Gastrocnemius medialis (tissue), 4 donors: ENCODE measurements around the gene FASN.

ENCODE experiments used
- CTCF ChIP-seq, 5 experiments: fragments of 450-650 bp in 3 of 5; fragments of 200-600 bp in 2 of 5; sonication (generic) in 2 of 5; IDR thresholded peaks in 4 of 5; conservative IDR thresholded peaks in 1 of 5; 1 replicate in 4 of 5; 2 replicates in 1 of 5; pipeline ENCODE4 v1.5.1; 2016 to 2019; ENCODE audit warnings: antibody characterized with exemption in 5 of 5, mild to moderate bottlenecking in 3 of 5, moderate library complexity in 3 of 5
- POLR2A ChIP-seq, 2 donors: fragments of 450-650 bp; IDR thresholded peaks; one replicate each; pipeline ENCODE4 v1.6.1; 2017; ENCODE audit warnings: antibody characterized with exemption in 2 of 2, mild to moderate bottlenecking in 2 of 2, moderate library complexity in 2 of 2

DNA sequence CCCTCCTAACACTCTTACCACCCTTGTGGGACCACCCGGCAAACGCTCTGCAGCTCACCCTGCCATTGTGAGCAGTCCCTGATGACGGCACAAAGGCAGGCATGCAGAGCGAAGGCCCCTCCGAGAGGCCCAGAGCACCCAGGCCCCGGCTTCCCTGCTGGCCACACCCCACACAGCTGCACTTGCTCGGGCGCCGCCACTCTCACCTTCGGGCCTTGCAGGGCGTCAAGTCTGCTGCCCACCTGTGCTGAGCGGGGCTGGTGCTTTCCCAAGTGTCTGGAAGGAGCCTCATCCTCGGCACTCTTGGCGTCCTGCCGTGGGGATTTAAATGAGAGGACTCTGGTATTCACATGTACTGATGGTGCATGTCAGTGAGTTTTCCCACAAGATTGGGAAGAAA lies 30.3 kb upstream of the FASN start:
- TF ChIP-seq CTCF (IDR thresholded peaks at IDR 0.05 in 4 of 5, conservative IDR thresholded peaks at IDR 0.05 in 1 of 5) (no peak), POLR2A (IDR thresholded peaks at IDR 0.05) (no peak)
